ENCODE results near the gene MARCHF10. TPM values are rescaled to one million over a fixed set of nuclear protein-coding genes. Genes with fewer than 3 reads are reported as not detected.

Gene MARCHF10
- total RNA-seq, 2 donors from 2014 or later, result not detected

DNA sequence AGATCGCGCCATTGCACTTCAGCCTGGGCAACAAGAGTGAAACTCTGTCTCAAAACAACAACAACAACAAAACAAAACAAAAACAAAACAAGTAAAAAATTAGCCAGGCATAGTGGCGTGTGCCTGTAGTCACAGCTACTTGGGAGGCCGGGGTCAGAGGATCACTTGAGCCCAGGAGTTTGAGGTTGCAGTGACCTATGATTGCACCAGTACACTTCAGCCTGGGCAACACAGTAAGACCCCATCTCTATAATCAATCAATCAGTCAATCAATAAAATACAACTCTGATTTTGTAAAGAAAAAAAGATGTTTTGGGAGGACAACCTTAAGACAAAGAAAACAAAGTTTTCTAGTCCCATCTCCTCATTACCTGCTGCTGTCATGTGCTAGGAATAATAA is 51.9 kb downstream of the MARCHF10 start:
- Histone ChIP-seq H3K9me3 (no peaks in the 10 kb centered on the region), H3K4me1 (no peaks in the 10 kb centered on the region), H3K27me3 (no peaks in the 10 kb centered on the region), H3K4me3 (no peak overlapping the region), H3K36me3 (no peaks in the 10 kb centered on the region), H3K27ac (no peak overlapping the region)
- no peak for DNase-seq (ENCODE audit: low spot score)
- TF ChIP-seq, protein P1, sequence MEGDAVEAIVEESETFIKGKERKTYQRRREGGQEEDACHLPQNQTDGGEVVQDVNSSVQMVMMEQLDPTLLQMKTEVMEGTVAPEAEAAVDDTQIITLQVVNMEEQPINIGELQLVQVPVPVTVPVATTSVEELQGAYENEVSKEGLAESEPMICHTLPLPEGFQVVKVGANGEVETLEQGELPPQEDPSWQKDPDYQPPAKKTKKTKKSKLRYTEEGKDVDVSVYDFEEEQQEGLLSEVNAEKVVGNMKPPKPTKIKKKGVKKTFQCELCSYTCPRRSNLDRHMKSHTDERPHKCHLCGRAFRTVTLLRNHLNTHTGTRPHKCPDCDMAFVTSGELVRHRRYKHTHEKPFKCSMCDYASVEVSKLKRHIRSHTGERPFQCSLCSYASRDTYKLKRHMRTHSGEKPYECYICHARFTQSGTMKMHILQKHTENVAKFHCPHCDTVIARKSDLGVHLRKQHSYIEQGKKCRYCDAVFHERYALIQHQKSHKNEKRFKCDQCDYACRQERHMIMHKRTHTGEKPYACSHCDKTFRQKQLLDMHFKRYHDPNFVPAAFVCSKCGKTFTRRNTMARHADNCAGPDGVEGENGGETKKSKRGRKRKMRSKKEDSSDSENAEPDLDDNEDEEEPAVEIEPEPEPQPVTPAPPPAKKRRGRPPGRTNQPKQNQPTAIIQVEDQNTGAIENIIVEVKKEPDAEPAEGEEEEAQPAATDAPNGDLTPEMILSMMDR (IDR thresholded peaks at IDR 0.05), result no peak

DNA sequence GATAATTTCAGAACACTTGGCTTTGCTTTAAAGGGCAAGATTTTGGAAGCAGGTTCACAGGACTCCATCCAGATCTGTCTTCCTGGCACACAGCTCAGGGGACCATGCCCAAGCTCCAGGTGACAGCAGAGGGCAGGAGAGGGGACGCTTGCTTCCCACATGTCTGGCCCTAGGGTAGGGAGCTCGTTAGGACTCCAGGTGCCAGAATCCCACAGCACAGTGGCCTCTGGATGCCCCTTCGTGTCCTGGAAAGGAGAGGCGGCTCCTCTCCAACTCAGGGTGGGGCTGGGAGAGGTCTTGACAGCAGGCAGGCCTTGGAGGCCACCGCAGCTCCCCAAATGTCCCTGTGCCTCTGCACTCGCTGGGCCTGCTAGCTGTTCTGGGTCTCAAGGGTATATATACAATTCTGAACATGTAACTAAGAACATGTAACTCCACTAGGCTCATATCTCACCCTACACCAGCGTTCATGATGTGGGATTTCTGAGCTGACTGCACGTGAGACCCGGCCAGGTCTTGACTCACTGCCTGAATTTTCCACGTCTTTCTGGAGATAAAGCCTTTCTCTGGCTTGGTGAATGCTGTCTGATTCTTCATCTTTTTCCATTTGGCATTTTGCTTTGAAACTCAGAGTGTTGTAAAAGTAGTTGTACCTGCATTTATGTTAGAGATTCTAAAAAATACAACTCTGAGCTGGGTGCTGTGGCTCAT is 52.8 kb downstream of the MARCHF10 start:
- no peak overlapping the region for H3K4me3 ChIP-seq
- H3K36me3 ChIP-seq, result no peaks in the 10 kb centered on the region
- no peaks in the 10 kb centered on the region for H3K27me3 ChIP-seq
- DNase-seq (ENCODE audit: low spot score), result no peak
- H3K4me1 ChIP-seq, result no peaks in the 10 kb centered on the region
- TF ChIP-seq, protein P1 (IDR thresholded peaks at IDR 0.05), result no peak
- no peaks in the 10 kb centered on the region for H3K9me3 ChIP-seq
- no peak overlapping the region for H3K27ac ChIP-seq

DNA sequence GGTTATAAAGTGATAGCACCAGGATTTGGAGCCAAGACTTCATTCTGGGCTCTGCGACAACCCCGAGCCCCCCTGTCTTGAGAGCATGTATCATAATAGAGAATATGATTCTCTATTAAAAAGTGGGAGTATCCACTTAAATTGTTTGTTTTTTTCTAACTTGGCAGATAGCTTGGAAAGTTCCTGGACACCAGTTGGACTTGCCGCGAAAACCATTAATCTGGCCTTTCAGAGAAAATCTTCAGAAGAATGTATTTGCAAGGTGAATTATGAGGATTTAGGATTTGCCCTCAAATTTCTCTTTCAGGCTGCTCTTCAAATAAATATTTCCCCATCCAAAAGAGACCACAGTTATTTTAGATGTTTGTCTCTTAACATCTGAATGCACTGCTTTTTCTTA is 53.5 kb downstream of the MARCHF10 start:
- no peak overlapping the region for H3K27ac ChIP-seq
- TF ChIP-seq, protein P1 (IDR thresholded peaks at IDR 0.05), result no peak
- no peaks in the 10 kb centered on the region for H3K27me3 ChIP-seq

DNA sequence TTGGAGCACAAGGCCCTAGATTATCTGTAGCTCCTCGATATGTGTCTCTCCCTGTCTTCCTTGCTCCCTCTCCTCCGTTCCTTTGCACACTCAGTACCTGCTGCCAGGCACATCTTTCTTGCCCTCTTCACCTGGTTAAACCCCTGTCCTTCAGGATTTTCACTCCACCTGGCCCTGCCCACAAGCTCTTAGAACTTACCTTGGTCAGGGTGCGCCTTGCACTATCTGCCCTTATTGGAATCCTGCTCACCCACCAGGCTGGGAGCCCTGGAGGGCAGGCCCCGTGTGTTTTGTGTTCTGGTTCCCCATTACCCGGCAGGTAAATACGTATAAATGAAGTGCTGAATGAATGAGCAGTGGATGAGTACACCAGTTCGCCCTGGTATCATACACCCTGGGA is 54.6 kb downstream of the MARCHF10 start:
- Histone ChIP-seq H3K36me3 (no peaks in the 10 kb centered on the region), H3K4me3 (no peak overlapping the region), H3K27me3 (no peaks in the 10 kb centered on the region), H3K4me1 (no peaks in the 10 kb centered on the region), H3K9me3 (no peaks in the 10 kb centered on the region), H3K27ac (no peak overlapping the region)
- TF ChIP-seq, protein P1 (IDR thresholded peaks at IDR 0.05), result no peak
- no peak for DNase-seq (ENCODE audit: low spot score)

More for the DNA sequence above, 53.5 kb downstream of the MARCHF10 start:
- Histone ChIP-seq H3K4me3 (no peak overlapping the region), H3K36me3 (no peaks in the 10 kb centered on the region), H3K4me1 (no peaks in the 10 kb centered on the region), H3K9me3 (no peaks in the 10 kb centered on the region)
- DNase-seq (ENCODE audit: low spot score), result no peak

DNA sequence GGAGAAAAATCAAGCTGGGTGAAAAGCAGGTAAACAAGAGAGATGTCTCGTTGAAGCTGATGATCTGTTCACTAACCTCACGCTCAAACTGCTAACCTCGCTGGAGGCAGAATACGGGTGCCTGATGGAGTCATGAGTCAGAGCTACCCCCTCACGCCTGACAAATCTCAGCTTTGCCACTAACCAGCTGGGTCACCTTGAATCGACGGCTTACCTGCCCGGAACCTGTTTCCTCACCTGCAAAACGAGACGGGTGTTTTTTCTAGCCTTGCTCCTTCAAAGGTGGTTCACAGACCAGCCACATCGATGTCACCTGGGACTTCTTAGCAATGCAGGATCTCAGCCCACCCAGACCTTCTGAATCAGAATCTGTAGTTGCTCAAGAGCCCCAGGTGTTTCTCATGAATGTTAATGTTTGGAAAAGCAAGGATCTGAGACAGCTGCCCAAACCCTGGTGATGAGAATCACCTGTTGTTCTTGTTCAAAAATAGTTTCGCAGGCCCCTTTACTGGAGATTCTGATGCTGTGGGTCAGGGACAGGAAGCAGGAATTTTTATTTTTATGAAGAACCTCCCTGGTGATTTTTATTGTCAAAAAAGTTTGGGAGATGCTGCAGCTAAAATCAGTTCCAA is 56.9 kb downstream of the MARCHF10 start:
- H3K27me3 ChIP-seq, result no peaks in the 10 kb centered on the region
- TF ChIP-seq, protein P1 (IDR thresholded peaks at IDR 0.05), result no peak
- H3K4me1 ChIP-seq, result no peaks in the 10 kb centered on the region
- H3K27ac ChIP-seq, result no peak overlapping the region
- H3K36me3 ChIP-seq, result no peaks in the 10 kb centered on the region
- no peaks in the 10 kb centered on the region for H3K9me3 ChIP-seq
- DNase-seq (ENCODE audit: low spot score), result no peak
- H3K4me3 ChIP-seq, result no peak overlapping the region

Measured in right atrium auricular region (tissue), 2 donors.